Tibial nerve (tissue), 4 donors: Measurements from ENCODE around the gene VPS37D. TPM values are rescaled to one million over a fixed set of nuclear protein-coding genes. Genes with fewer than 3 reads are reported as not detected.

Experiments
- DNase-seq, 2 donors: peaks; one replicate each; pipeline ENCODE4 v3.0.0-alpha.2; 2019; ENCODE audit warnings: low spot score in 2 of 2
- H3K27ac ChIP-seq, 4 donors: fragments of 200-600 bp; sonication (generic) in 3 of 4; one replicate each; pipeline ENCODE4 v1.5.1; 2017 to 2019; ENCODE audit warnings: mild to moderate bottlenecking in 1 of 4
- H3K27me3 ChIP-seq, 2 donors: fragments of 200-600 bp; sonication (generic) in 1 of 2; one replicate each; pipeline versions ENCODE4 v1.5.1 to v1.6.0; 2017 to 2019
- H3K36me3 ChIP-seq, 3 donors: fragments of 200-600 bp; sonication (generic); one replicate each; pipeline ENCODE4 v1.5.1; 2018 to 2019
- H3K4me1 ChIP-seq, 4 donors: fragments of 200-600 bp; sonication (generic) in 3 of 4; one replicate each; pipeline ENCODE4 v1.5.1; 2017 to 2019
- H3K4me3 ChIP-seq, 4 donors: fragments of 200-600 bp; sonication (generic) in 3 of 4; one replicate each; pipeline ENCODE4 v1.5.1; 2017 to 2019; ENCODE audit warnings: mild to moderate bottlenecking in 1 of 4, moderate library complexity in 1 of 4
- H3K9me3 ChIP-seq, 4 donors: fragments of 200-600 bp; sonication (generic) in 3 of 4; one replicate each; pipeline ENCODE4 v1.5.1; 2017 to 2019
- CTCF ChIP-seq, 5 experiments: fragments of 200-600 bp in 3 of 5; fragments of 450-650 bp in 2 of 5; sonication (generic) in 3 of 5; IDR thresholded peaks; one replicate each; pipeline ENCODE4 v1.5.1; 2016 to 2019; ENCODE audit warnings: antibody characterized with exemption in 5 of 5, mild to moderate bottlenecking in 3 of 5, moderate library complexity in 2 of 5
- EP300 ChIP-seq, 2 donors: sonication (generic); formaldehyde crosslinking; IDR thresholded peaks; one replicate each; pipeline ENCODE4 v1.6.1; 2017; ENCODE audit warnings: antibody characterized with exemption in 2 of 2, mild to moderate bottlenecking in 1 of 2
- POLR2A ChIP-seq, 2 donors: fragments of 450-650 bp; IDR thresholded peaks; one replicate each; pipeline ENCODE4 v1.6.1; 2017; ENCODE audit warnings: antibody characterized with exemption in 2 of 2, mild to moderate bottlenecking in 2 of 2, moderate library complexity in 2 of 2
- WGBS, 2 donors: methylation state at CpG; one replicate each; pipeline ENCODE4 v1.1.5; 2018; 5-methylcytosine and 5-hydroxymethylcytosine counted together
- total RNA-seq, 4 donors: library from RNA; depleted of rRNA; stranded (reverse); fragments of >200 nt; gene quantifications; one replicate each; pipeline ENCODE4 v1.1.0, GENCODE V29; 2016

Gene VPS37D
- total RNA-seq, 4 donors from 2014 or later = 1.1 to 4.2 (median 3.4) TPM

GRCh38 chr7:73626814-73627213 is 40.8 kb upstream of the VPS37D start:
- Histone ChIP-seq H3K9me3 (no peaks in the 10 kb centered on the region), H3K27me3 (peaks cover 0 to 87% of the 10 kb centered on the region in 2 donors), H3K27ac (no peak overlapping the region), H3K4me1 (peaks cover 0 to 23% (median 13%) of the 10 kb centered on the region in 4 donors), H3K4me3 (no peak overlapping the region), H3K36me3 (no peaks in the 10 kb centered on the region)
- WGBS, 2 donors = 23 to 24% methylated on average over 3 of the region's 3 CpGs
- TF ChIP-seq EP300 (IDR thresholded peaks at IDR 0.05) = no peak
- TF ChIP-seq CTCF (IDR thresholded peaks at IDR 0.05) = no peak
- no peak for TF ChIP-seq POLR2A (IDR thresholded peaks at IDR 0.05)
- DNase-seq = no peak

GRCh38 chr7:73628504-73628903 is 39.1 kb upstream of the VPS37D start:
- Histone ChIP-seq H3K9me3 (no peaks in the 10 kb centered on the region), H3K27ac (no peak overlapping the region), H3K4me1 (peaks cover 0 to 11% (median 4%) of the 10 kb centered on the region in 4 donors), H3K4me3 (no peak overlapping the region), H3K36me3 (no peaks in the 10 kb centered on the region), H3K27me3 (peaks cover 0 to 84% of the 10 kb centered on the region in 2 donors)
- TF ChIP-seq CTCF (IDR thresholded peaks at IDR 0.05) = no peak
- TF ChIP-seq POLR2A (IDR thresholded peaks at IDR 0.05) = no peak
- TF ChIP-seq EP300 (IDR thresholded peaks at IDR 0.05) = no peak
- WGBS, 2 donors = 79% methylated on average over 4 of the region's 4 CpGs
- DNase-seq = no peak

GRCh38 chr7:73631558-73631957 is 36.1 kb upstream of the VPS37D start:
- no peak overlapping the region for H3K4me3 ChIP-seq
- no peaks in the 10 kb centered on the region for H3K4me1 ChIP-seq
- DNase-seq = no peak
- H3K27me3 ChIP-seq = peaks cover 0 to 72% of the 10 kb centered on the region in 2 donors
- TF ChIP-seq CTCF (IDR thresholded peaks at IDR 0.05) (no peak), POLR2A (IDR thresholded peaks at IDR 0.05) (no peak), EP300 (IDR thresholded peaks at IDR 0.05) (no peak)
- H3K27ac ChIP-seq = no peak overlapping the region
- H3K9me3 ChIP-seq = no peaks in the 10 kb centered on the region
- no peaks in the 10 kb centered on the region for H3K36me3 ChIP-seq
- WGBS, 2 donors = 25 to 32% methylated on average over 1 of the region's 1 CpG

GRCh38 chr7:73633323-73633722 is 34.3 kb upstream of the VPS37D start:
- H3K36me3 ChIP-seq = no peaks in the 10 kb centered on the region
- no peaks in the 10 kb centered on the region for H3K9me3 ChIP-seq
- no peak overlapping the region for H3K4me3 ChIP-seq
- TF ChIP-seq CTCF (IDR thresholded peaks at IDR 0.05) (no peak), EP300 (IDR thresholded peaks at IDR 0.05) (no peak), POLR2A (IDR thresholded peaks at IDR 0.05) (no peak)
- H3K27me3 ChIP-seq = peaks cover 0 to 56% of the 10 kb centered on the region in 2 donors
- H3K4me1 ChIP-seq = no peaks in the 10 kb centered on the region
- no peak for DNase-seq
- 78 to 92% methylated on average over 7 of the region's 7 CpGs for WGBS, 2 donors
- no peak overlapping the region for H3K27ac ChIP-seq

GRCh38 chr7:73633844-73634243 is 33.8 kb upstream of the VPS37D start:
- H3K4me3 ChIP-seq = no peak overlapping the region
- no peaks in the 10 kb centered on the region for H3K36me3 ChIP-seq
- H3K4me1 ChIP-seq = no peaks in the 10 kb centered on the region
- no peaks in the 10 kb centered on the region for H3K9me3 ChIP-seq
- H3K27ac ChIP-seq = no peak overlapping the region
- WGBS, 2 donors = 86 to 89% methylated on average over 8 of the region's 8 CpGs
- TF ChIP-seq POLR2A (IDR thresholded peaks at IDR 0.05) (no peak), EP300 (IDR thresholded peaks at IDR 0.05) (no peak), CTCF (IDR thresholded peaks at IDR 0.05) (no peak)
- no peak for DNase-seq
- H3K27me3 ChIP-seq = peaks cover 0 to 50% of the 10 kb centered on the region in 2 donors
